NOMO-1 (cell line): Measurements from ENCODE around the gene C6orf136.

Experiments used
- DNase-seq, 2 experiments: peaks; one replicate each; lab custom pipeline; 2025; ENCODE audit not compliant: unreplicated experiment in 2 of 2; lab: John Stamatoyannopoulos, UW

C6orf136 gene

GRCh38 chr6:30685157-30686008 lies 38.5 kb downstream of the C6orf136 start:
- peak; percentile 11 to 15 for DNase-seq

DNA sequence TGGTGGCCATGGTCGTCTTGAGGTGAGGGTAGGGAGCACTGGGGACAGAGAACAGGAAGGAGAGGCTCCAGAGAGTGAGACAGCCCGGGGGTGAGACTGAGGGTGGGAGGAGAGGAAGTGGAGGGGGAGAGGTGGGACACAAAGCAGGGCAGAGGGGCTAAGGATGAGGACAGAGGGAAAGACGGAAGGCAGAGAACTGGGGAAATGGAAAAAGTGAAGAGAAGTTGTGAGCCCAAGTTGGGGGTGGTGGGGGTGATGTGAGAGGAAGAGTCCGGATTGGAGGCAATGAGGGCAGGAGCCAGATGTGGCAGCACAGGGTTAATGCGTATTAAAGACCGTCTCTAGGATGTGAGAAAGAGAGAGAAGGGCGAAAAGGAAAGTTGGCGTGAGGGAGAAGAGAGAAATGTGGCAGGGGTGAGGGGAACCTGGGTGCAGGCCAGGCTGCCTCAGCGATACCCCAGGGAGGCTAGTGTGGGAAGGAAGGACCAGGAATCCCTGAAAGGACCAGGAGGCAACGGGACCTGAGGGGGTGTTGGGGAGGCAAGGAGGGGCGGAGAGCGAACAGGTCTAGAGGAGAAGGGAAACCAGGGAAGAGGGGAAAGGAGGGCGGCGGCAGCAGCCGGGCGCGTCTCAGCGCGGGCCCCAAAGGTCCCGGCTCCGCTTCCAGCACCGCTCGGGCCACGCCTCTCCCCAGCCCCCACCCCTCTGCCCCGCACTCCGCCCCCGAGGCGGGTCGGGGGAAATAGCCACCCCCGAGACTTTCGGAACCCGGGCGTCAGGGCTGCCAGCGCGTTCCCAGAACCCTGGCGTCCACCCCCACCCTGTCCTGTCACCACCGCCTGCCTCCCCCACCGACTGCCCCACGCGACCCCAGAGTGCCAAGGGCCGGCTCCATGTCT lies 39.3 kb downstream of the C6orf136 start, which contains the start of gene PPP1R18:
Gene PPP1R18 (minus strand): TSS at position 637 of the 899 bp plus-strand sequence. CDS start 627 bp downstream, at position 10.
- DNase-seq = peak; percentile 27 to 59

DNA sequence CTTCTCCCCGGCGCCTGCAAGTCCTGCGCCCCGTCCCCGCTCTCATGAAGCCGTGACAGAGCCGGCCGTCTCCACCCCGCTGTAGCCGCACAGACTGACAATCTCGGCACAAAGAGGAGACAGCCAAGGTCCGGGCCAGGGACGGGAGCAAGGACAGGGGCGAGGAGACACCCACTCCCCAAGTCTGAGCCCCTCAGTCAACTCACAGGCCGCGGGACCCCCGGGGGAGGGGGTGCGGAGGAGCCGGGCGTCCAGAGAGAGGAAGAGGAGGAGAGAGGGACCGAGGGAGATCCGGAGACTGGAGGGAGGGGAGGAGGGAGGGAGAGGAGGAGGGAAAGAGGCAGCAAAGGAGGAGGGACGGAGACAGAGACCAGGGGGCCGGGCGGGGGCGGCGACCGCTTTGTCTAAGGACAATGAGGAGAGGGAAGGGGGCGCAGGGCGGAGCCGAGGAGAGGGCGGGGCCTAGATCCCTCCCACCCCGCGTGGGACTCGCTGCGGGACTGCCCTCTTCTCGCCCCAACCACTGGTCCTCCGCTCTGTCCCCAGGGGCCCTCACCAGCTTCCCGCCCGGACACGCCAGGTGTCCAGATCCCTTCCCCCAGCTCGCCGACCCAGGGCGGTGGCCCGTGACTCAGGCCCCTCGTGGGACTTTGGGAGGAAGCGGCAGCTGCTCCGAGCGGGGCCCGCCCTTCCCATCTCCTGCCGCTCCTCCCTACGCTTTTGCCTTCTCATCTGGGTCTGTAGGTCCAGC lies 40.1 kb downstream of the C6orf136 start:
- peak; percentile 92 to 95 for DNase-seq

GRCh38 chr6:30687659-30688431 lies 40.9 kb downstream of the C6orf136 start:
- DNase-seq = no peak

DNA sequence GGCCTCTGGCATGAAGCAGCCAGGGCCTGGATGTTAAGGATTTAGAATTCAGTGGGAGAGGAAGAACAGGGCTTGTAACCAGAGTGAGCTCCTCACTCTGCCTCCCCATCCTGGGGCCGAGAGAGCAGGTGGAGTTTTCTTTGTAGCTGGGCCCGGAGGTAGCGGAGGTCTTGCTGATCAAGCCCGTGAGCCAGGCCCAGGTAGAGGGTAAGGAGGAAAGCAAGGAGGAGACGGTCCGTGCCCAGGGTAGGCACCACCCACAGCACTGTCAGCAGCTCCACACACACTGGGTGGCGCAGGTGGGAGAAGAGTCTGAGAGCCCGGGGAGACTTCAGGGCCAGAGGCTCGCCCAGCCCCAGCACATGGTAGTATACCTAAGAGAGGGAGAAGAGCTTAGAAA lies 41.6 kb downstream of the C6orf136 start:
- no peak for DNase-seq

GRCh38 chr6:30689022-30689865 lies 42.3 kb downstream of the C6orf136 start:
- no peak for DNase-seq

- no peak for DNase-seq
Observed at GRCh38 chr6:30689985-30690384, 43.1 kb downstream of the C6orf136 start.

- peak; percentile 73 to 83 for DNase-seq
Observed at GRCh38 chr6:30690403-30691207, 43.7 kb downstream of the C6orf136 start, which contains the start of gene NRM. Gene NRM, minus strand, starts transcription at chr6:30690984. Its CDS starts 10 bp downstream, at chr6:30690974.

DNA sequence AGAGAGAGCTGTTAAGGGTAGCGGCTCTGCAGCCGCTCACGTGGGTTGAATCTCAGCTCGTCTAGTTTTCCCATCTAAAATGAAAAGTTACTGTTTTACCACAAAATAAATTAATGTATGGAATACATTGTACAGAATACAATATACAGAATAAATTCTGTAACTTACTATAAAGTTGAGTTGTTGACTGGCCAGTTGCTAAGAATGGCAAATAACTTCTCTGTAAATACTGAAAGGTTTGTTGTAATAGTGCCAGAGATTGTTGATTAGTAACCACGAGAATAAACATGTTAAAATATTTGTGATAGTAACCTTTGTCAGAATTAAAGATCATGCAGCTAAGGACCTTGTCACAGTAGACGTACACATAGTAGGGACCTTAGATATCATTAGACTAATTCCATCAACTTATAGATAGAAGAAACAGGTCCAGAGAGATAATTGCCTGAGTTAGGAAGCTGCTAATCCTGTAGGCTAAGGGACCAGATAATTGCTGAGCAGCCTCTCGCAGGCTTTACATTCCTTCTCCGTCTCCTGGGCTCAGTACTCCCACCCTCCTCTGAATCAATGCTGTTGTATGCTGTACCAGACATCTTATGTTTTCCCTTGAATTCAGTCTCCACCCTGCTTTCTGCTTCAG lies 44.4 kb downstream of the C6orf136 start:
- no peak for DNase-seq

GRCh38 chr6:30696432-30696831 lies 49.5 kb downstream of the C6orf136 start:
- DNase-seq = no peak

- no peak for DNase-seq
Observed at GRCh38 chr6:30700340-30700739, 53.4 kb downstream of the C6orf136 start.
